Measurements from ENCODE around the gene MYEOV. TPM values are rescaled to one million over a fixed set of nuclear protein-coding genes. Genes with fewer than 3 reads are reported as not detected.

MYEOV gene
- total and polyA plus RNA-seq, 4 donors, result 0.37 to 0.82 (median 0.64) TPM

DNA sequence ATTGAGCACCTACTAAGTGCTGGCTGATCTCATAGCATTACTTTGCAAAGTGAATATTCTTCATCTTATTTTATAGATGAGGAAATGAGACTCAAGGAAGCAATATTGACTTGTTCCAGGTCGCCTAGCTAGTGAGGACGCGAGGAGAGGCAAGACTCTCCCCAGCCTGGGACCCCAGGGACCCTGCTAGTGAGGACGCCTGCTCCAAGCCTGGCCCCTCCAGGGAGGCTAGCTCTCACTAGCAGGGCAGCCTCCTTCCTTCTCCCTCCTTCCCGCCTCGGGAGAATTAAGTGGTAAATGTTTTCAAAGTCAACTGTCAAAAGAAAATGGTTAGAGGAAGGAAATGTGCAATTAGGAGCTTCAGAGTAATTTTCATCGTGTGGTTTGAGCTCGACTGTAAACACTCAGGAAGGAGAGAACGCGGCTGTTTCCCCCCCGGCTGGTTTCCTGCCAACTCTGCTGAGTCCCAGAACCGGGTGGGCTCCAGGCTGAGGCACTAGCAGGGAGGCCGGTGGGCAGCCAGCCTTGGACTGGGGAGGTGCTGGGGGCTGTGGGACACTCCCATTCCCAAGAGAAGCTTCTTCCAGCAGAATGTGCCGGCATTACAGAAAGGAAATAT lies 17.9 kb downstream of the MYEOV start:
- no peaks in the 10 kb centered on the region for H3K36me3 ChIP-seq (ENCODE audit: control insufficient read depth in 4 of 4, insufficient read depth in 4 of 4, low read length in 4 of 4)
- WGBS, 2 donors, result 10 to 20% methylated on average over 14 of the region's 14 CpGs
- H3K9ac ChIP-seq (ENCODE audit: insufficient read depth in 1 of 2, low read length in 2 of 2), result peak overlapping the region in 1 of 2 donors; percentile 11
- DNase-seq, result peak; percentile 96 to 98 (median 98)
- no peaks in the 10 kb centered on the region for H3K27me3 ChIP-seq (ENCODE audit: control insufficient read depth in 3 of 3, insufficient read depth in 3 of 3, low read length in 2 of 3)
- peaks cover 0 to 2% (median 0%) of the 10 kb centered on the region in 4 donors for H3K9me3 ChIP-seq (ENCODE audit: control insufficient read depth in 4 of 4, insufficient read depth in 3 of 4, low read length in 3 of 4)
- H3K4me1 ChIP-seq (ENCODE audit: control insufficient read depth in 5 of 5, insufficient read depth in 5 of 5, low read length in 5 of 5), result peaks cover 0 to 63% (median 28%) of the 10 kb centered on the region in 5 donors
- no peak overlapping the region for H3K4me3 ChIP-seq
- ATAC-seq (ENCODE audit: insufficient read depth, low FRiP score), result no peak
- TF ChIP-seq, protein P1, sequence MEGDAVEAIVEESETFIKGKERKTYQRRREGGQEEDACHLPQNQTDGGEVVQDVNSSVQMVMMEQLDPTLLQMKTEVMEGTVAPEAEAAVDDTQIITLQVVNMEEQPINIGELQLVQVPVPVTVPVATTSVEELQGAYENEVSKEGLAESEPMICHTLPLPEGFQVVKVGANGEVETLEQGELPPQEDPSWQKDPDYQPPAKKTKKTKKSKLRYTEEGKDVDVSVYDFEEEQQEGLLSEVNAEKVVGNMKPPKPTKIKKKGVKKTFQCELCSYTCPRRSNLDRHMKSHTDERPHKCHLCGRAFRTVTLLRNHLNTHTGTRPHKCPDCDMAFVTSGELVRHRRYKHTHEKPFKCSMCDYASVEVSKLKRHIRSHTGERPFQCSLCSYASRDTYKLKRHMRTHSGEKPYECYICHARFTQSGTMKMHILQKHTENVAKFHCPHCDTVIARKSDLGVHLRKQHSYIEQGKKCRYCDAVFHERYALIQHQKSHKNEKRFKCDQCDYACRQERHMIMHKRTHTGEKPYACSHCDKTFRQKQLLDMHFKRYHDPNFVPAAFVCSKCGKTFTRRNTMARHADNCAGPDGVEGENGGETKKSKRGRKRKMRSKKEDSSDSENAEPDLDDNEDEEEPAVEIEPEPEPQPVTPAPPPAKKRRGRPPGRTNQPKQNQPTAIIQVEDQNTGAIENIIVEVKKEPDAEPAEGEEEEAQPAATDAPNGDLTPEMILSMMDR (IDR thresholded peaks at IDR 0.05; ENCODE audit: control extremely low read depth, extremely low read depth), result no peak
- H3K27ac ChIP-seq (ENCODE audit: low read depth in 1 of 2, low read length in 1 of 2), result peak overlapping the region in 1 of 2 donors; percentile 51

DNA sequence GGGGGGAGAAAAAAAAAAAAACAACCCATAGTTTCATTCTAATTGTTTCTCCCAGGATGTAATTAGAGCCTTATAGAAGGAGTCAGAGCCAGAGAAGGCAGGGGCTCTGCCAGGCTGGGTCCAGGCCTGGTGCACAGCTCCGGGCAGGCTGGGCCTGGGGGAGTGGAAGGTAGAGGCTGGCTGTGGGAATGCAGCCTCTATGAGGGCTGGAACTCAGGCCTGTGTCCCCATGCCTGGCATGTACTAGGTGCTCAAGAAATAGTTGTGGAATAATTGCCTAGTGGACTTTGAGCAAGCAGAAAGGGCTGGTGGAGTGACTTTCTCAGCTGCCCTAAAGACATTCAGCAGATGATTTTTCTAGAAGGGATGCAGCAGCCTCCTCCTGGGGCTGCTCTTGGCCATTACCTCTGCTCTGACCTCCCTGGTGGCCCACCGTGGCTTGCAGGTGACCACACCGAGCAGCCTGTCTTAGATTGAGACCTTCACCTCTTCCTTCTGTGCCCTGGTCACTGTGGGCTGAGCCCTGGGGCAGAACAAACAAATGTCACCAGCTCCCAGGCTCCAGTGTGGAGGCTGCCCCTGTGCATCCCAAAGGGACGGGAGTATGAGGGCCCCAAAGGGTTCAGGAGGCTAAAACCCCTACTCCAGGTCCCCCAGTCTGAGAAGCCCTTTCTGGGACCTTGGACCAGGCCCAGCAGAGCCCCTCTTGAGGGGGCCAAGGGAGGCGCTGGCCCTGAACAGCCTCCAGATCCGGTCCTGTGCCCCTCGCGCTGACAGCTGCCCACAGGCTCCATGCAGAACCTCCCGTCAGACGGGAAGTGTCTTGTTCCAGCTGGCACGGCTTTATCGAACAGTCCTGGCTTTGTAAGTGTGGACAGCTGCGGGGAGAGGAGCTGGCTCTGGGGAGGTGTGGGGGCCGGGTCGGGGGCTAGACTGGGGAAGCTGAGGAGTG lies 18.8 kb downstream of the MYEOV start:
- H3K27me3 ChIP-seq (ENCODE audit: control insufficient read depth in 3 of 3, insufficient read depth in 3 of 3, low read length in 2 of 3), result no peaks in the 10 kb centered on the region
- H3K36me3 ChIP-seq (ENCODE audit: control insufficient read depth in 4 of 4, insufficient read depth in 4 of 4, low read length in 4 of 4), result no peaks in the 10 kb centered on the region
- DNase-seq (peak; percentile 90 to 97 (median 94)), ATAC-seq (ENCODE audit: insufficient read depth, low FRiP score) (no peak)
- H3K9me3 ChIP-seq (ENCODE audit: control insufficient read depth in 4 of 4, insufficient read depth in 3 of 4, low read length in 3 of 4), result peaks cover 0 to 2% (median 0%) of the 10 kb centered on the region in 4 donors
- no peak overlapping the region for H3K4me3 ChIP-seq
- no peak overlapping the region for H3K9ac ChIP-seq (ENCODE audit: insufficient read depth in 1 of 2, low read length in 2 of 2)
- WGBS, 2 donors, result 25 to 36% methylated on average over 15 of the region's 15 CpGs
- peaks cover 0 to 61% (median 28%) of the 10 kb centered on the region in 5 donors for H3K4me1 ChIP-seq (ENCODE audit: control insufficient read depth in 5 of 5, insufficient read depth in 5 of 5, low read length in 5 of 5)
- TF ChIP-seq, protein P1 (IDR thresholded peaks at IDR 0.05; ENCODE audit: control extremely low read depth, extremely low read depth), result no peak
- peak overlapping the region in 1 of 2 donors; percentile 71 for H3K27ac ChIP-seq (ENCODE audit: low read depth in 1 of 2, low read length in 1 of 2)

DNA sequence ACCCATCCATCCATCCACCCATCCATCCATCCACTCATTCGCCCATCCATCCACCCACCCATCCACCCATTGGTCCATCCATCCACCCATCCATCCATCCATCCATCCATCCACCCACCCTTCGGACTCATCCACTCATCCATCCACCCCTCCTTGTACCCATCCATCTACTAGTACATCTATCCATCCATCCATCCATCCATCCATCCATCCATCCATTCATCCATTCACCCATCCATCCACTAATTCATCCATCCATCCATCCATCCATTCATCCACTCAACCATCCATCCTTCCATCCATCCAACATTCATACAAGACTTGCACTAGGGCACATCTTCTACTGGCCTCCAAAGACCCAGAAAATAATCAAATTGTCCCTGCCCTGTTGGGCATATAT lies 20.0 kb downstream of the MYEOV start:
- no peaks in the 10 kb centered on the region for H3K36me3 ChIP-seq (ENCODE audit: control insufficient read depth in 4 of 4, insufficient read depth in 4 of 4, low read length in 4 of 4)
- 98 to 100% methylated on average over 1 of the region's 2 CpGs for WGBS, 2 donors
- peaks cover 0 to 49% (median 28%) of the 10 kb centered on the region in 5 donors for H3K4me1 ChIP-seq (ENCODE audit: control insufficient read depth in 5 of 5, insufficient read depth in 5 of 5, low read length in 5 of 5)
- TF ChIP-seq, protein P1 (IDR thresholded peaks at IDR 0.05; ENCODE audit: control extremely low read depth, extremely low read depth), result no peak
- ATAC-seq (ENCODE audit: insufficient read depth, low FRiP score), result no peak
- no peak for DNase-seq
- H3K27me3 ChIP-seq (ENCODE audit: control insufficient read depth in 3 of 3, insufficient read depth in 3 of 3, low read length in 2 of 3), result no peaks in the 10 kb centered on the region
- no peak overlapping the region for H3K4me3 ChIP-seq
- H3K27ac ChIP-seq (ENCODE audit: low read depth in 1 of 2, low read length in 1 of 2), result no peak overlapping the region
- no peak overlapping the region for H3K9ac ChIP-seq (ENCODE audit: insufficient read depth in 1 of 2, low read length in 2 of 2)
- H3K9me3 ChIP-seq (ENCODE audit: control insufficient read depth in 4 of 4, insufficient read depth in 3 of 4, low read length in 3 of 4), result peaks cover 0 to 2% (median 0%) of the 10 kb centered on the region in 4 donors

Data from lung (tissue), 12 donors.